Cardiac muscle cell (in vitro differentiated cells and primary cell): ENCODE data around the gene POFUT2. TPM values are rescaled to one million over a fixed set of nuclear protein-coding genes. Genes with fewer than 3 reads are reported as not detected.

Experiments used
- DNase-seq, 2 donors: peaks; one replicate each; pipeline versions ENCODE4 v3.0.0 to v3.0.0-alpha.2; 2010 to 2017; ENCODE audit warnings: low read depth in 1 of 2, low spot score in 1 of 2
- H3K27ac ChIP-seq: fragments of 200-600 bp; sonication (generic); 2 replicates; pipeline ENCODE4 v1.5.1; 2016
- H3K27me3 ChIP-seq: fragments of 200-600 bp; sonication (generic); 2 replicates; pipeline ENCODE4 v1.6.0; 2016; ENCODE audit warnings: control low read depth
- H3K36me3 ChIP-seq: fragments of 200-600 bp; sonication (generic); 2 replicates; pipeline ENCODE4 v1.5.1; 2016; ENCODE audit warnings: control low read depth
- H3K4me1 ChIP-seq: fragments of 200-600 bp; sonication (generic); 2 replicates; pipeline ENCODE4 v1.8.1; 2017; ENCODE audit warnings: low read depth, mild to moderate bottlenecking, mixed run types
- H3K4me3 ChIP-seq: fragments of 200-600 bp; sonication (generic); 2 replicates; pipeline ENCODE4 v1.5.1; 2016; ENCODE audit warnings: mild to moderate bottlenecking
- H3K9me3 ChIP-seq: fragments of 200-600 bp; sonication (generic); 2 replicates; pipeline ENCODE4 v1.5.1; 2017; ENCODE audit warnings: low read depth, mild to moderate bottlenecking, control low read depth
- CTCF ChIP-seq: IDR thresholded peaks from 2 replicates; pipeline ENCODE4 v1.5.1; 2012; ENCODE audit warnings: low read depth, mild to moderate bottlenecking, low read length
- polyA plus RNA-seq: library from polyadenylated mRNA; unstranded; fragments of >200 nt; fragmentation: Nextera tagmentation; extraction: Ambion mirVana; gene quantifications from 2 replicates; pipeline ENCODE4 v1.2.1, GENCODE V29; 2016
- total RNA-seq: library from RNA; depleted of rRNA; stranded (reverse); fragments of >200 nt; gene quantifications from 2 replicates; pipeline ENCODE4 v1.2.3, GENCODE V29; 2016

The POFUT2 gene
- total and polyA plus RNA-seq, 2 experiments from 2014 or later, result 46.1 to 46.8 TPM

DNA sequence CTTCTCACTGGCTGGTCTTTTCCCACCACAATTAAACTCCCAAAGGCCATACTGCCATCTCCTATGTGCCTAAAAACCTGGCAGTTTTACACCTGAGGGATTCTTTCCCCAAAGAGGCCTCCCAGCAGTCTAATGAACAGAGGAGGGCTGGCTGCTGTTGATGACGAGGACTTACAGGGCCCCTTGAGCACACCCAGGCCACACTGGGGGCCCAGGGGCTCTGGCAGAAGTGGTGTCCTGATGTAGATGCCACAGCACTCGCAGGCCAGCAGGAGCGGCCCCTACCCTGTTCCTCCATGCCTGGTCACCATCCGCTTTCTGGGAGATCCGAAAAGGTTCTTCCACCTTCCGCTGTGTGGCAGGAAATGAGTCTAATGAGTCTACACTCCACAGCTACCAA, 24.2 kb downstream of the POFUT2 start:
- H3K27ac ChIP-seq, result peak overlapping the region; percentile 34
- TF ChIP-seq CTCF, result no peak
- no peaks in the 10 kb centered on the region for H3K27me3 ChIP-seq
- H3K4me3 ChIP-seq, result no peak overlapping the region
- no peaks in the 10 kb centered on the region for H3K9me3 ChIP-seq
- no peaks in the 10 kb centered on the region for H3K4me1 ChIP-seq
- no peak for DNase-seq
- peaks cover 9% of the 10 kb centered on the region for H3K36me3 ChIP-seq

- no peak for TF ChIP-seq CTCF
- Histone ChIP-seq H3K27ac (no peak overlapping the region), H3K4me1 (peaks cover 8% of the 10 kb centered on the region), H3K36me3 (peaks cover 9% of the 10 kb centered on the region), H3K27me3 (no peaks in the 10 kb centered on the region), H3K9me3 (no peaks in the 10 kb centered on the region), H3K4me3 (no peak overlapping the region)
- no peak for DNase-seq
These were observed 25.1 kb downstream of the POFUT2 start for GRCh38 chr21:45262616-45263015.

- peaks cover 6% of the 10 kb centered on the region for H3K36me3 ChIP-seq
- H3K27ac ChIP-seq, result no peak overlapping the region
- H3K4me3 ChIP-seq, result no peak overlapping the region
- H3K27me3 ChIP-seq, result no peaks in the 10 kb centered on the region
- H3K4me1 ChIP-seq, result peaks cover 13% of the 10 kb centered on the region
- TF ChIP-seq CTCF, result no peak
- H3K9me3 ChIP-seq, result no peaks in the 10 kb centered on the region
- no peak for DNase-seq
These were observed 25.6 kb downstream of the POFUT2 start for GRCh38 chr21:45262041-45262581.

GRCh38 chr21:45261093-45261492, 26.6 kb downstream of the POFUT2 start:
- TF ChIP-seq CTCF, result no peak
- Histone ChIP-seq H3K27me3 (no peaks in the 10 kb centered on the region), H3K9me3 (no peaks in the 10 kb centered on the region), H3K36me3 (peaks cover 6% of the 10 kb centered on the region), H3K27ac (no peak overlapping the region), H3K4me3 (no peak overlapping the region), H3K4me1 (peaks cover 23% of the 10 kb centered on the region)
- no peak for DNase-seq

GRCh38 chr21:45260191-45260825, 27.4 kb downstream of the POFUT2 start:
- no peak overlapping the region for H3K27ac ChIP-seq
- H3K27me3 ChIP-seq, result no peaks in the 10 kb centered on the region
- no peaks in the 10 kb centered on the region for H3K9me3 ChIP-seq
- no peak for DNase-seq
- H3K36me3 ChIP-seq, result peaks cover 6% of the 10 kb centered on the region
- no peak overlapping the region for H3K4me3 ChIP-seq
- no peak for TF ChIP-seq CTCF
- peaks cover 24% of the 10 kb centered on the region for H3K4me1 ChIP-seq
